B cell (primary cell): Measurements from ENCODE around the gene DISP3. TPM values are rescaled to one million over a fixed set of nuclear protein-coding genes. Genes with fewer than 3 reads are reported as not detected.

Source experiments
- ATAC-seq: fragments of 200-7000 bp; cut with Tn5 transposase; one replicate; pipeline ENCODE4 v1.10.0; 2021; ENCODE audit warnings: low read depth, mild to moderate bottlenecking, moderate number of reproducible peaks, moderate library complexity
- CTCF ChIA-PET: fragments of 350-600 bp; sonication (Branson Sonifier 250); formaldehyde crosslinking; loops from one replicate; lab custom pipeline; 2021; ENCODE audit warnings: antibody characterized with exemption, inconsistent platforms; lab: Charles Lee
- POLR2A ChIA-PET: fragments of 350-600 bp; sonication (Branson Sonifier 250); formaldehyde crosslinking; loops from one replicate; lab custom pipeline; 2021; ENCODE audit warnings: antibody characterized with exemption; lab: Charles Lee
- DNase-seq: peaks from one replicate; pipeline ENCODE4 v3.0.0; 2013
- H2AFZ ChIP-seq: 2 replicates; pipeline ENCODE4 v1.6.1; 2012; ENCODE audit warnings: mild to moderate bottlenecking, low read depth, low read length; ENCODE audit not compliant: insufficient read depth, poor library complexity, severe bottlenecking
- H3K27ac ChIP-seq, 2 donors: 1 replicate in 1 of 2; 2 replicates in 1 of 2; pipeline ENCODE4 v1.5.1; 2012 to 2013; ENCODE audit warnings: low read length in 2 of 2, mild to moderate bottlenecking in 2 of 2, moderate library complexity in 1 of 2
- H3K27me3 ChIP-seq, 4 experiments: fragments of 200-600 bp in 1 of 4; sonication (generic) in 1 of 4; replicated peaks in 1 of 4; 1 replicate in 2 of 4; 2 replicates in 2 of 4; pipeline versions ENCODE4 v1.6.1 to v1.7.0; 2013 to 2016; ENCODE audit warnings: low read length in 3 of 4, mild to moderate bottlenecking in 2 of 4, mixed read lengths in 1 of 4, moderate library complexity in 1 of 4; ENCODE audit not compliant: insufficient read depth in 4 of 4, control insufficient read depth in 3 of 4; ENCODE audit errors: control extremely low read depth in 1 of 4
- H3K36me3 ChIP-seq, 2 experiments: replicated peaks in 1 of 2; 1 replicate in 1 of 2; 2 replicates in 1 of 2; pipeline versions ENCODE4 v1.6.1 to v1.7.1; 2013; ENCODE audit warnings: low read length in 1 of 2; ENCODE audit not compliant: insufficient read depth in 2 of 2, control insufficient read depth in 1 of 2; ENCODE audit errors: control extremely low read depth in 1 of 2, extremely low read depth in 1 of 2
- H3K4me1 ChIP-seq, 2 donors: fragments of 200-600 bp in 1 of 2; sonication (generic) in 1 of 2; 1 replicate in 1 of 2; 2 replicates in 1 of 2; pipeline versions ENCODE4 v1.5.1 to v1.6.1; 2013 to 2017; ENCODE audit warnings: low read length in 2 of 2; ENCODE audit not compliant: control insufficient read depth in 2 of 2, insufficient read depth in 2 of 2
- H3K4me2 ChIP-seq: replicated peaks from 2 replicates; pipeline ENCODE3; 2012; ENCODE audit warnings: mild to moderate bottlenecking, low read depth, low read length; ENCODE audit not compliant: poor library complexity, severe bottlenecking
- H3K4me3 ChIP-seq, 5 experiments: fragments of 200-600 bp in 1 of 5; sonication (generic) in 1 of 5; 1 replicate in 3 of 5; 2 replicates in 2 of 5; pipeline versions ENCODE4 v1.5.1 to v1.7.0; 2011 to 2016; ENCODE audit warnings: low read length in 4 of 5, mild to moderate bottlenecking in 4 of 5, low read depth in 2 of 5, control low read depth in 1 of 5, moderate library complexity in 1 of 5; ENCODE audit not compliant: insufficient read depth in 1 of 5; ENCODE audit errors: control extremely low read depth in 1 of 5, extremely low read depth in 1 of 5
- H3K79me2 ChIP-seq: fragments of 200-600 bp; sonication (generic); one replicate; pipeline ENCODE4 v1.6.0; 2016; ENCODE audit warnings: low read length; ENCODE audit not compliant: control insufficient read depth, insufficient read depth
- H3K9ac ChIP-seq: fragments of 200-600 bp; sonication (generic); 2 replicates; pipeline ENCODE4 v1.6.1; 2017; ENCODE audit warnings: mild to moderate bottlenecking, low read length, moderate library complexity
- H3K9me3 ChIP-seq, 3 donors: one replicate each; pipeline versions ENCODE4 v1.6.1 to v1.7.1; 2013; ENCODE audit warnings: low read length in 2 of 3; ENCODE audit not compliant: control insufficient read depth in 2 of 3, insufficient read depth in 1 of 3; ENCODE audit errors: control extremely low read depth in 1 of 3
- H4K20me1 ChIP-seq: 2 replicates; pipeline ENCODE4 v1.6.0; 2012; ENCODE audit warnings: mild to moderate bottlenecking, low read length; ENCODE audit not compliant: insufficient read depth, control insufficient read depth, poor library complexity, severe bottlenecking
- H3K27ac Mint-ChIP-seq: one replicate; pipeline ENCODE4 v1.8.0; 2021; ENCODE audit warnings: mixed read lengths
- H3K27me3 Mint-ChIP-seq: one replicate; pipeline ENCODE4 v1.8.0; 2021; ENCODE audit warnings: mixed read lengths
- H3K4me1 Mint-ChIP-seq: one replicate; pipeline ENCODE4 v1.8.0; 2021; ENCODE audit warnings: mixed read lengths
- H3K4me3 Mint-ChIP-seq: one replicate; pipeline ENCODE4 v1.8.0; 2021; ENCODE audit warnings: mixed read lengths
- H3K9me3 Mint-ChIP-seq: one replicate; pipeline ENCODE4 v1.8.0; 2022; ENCODE audit warnings: mixed read lengths; ENCODE audit not compliant: insufficient read depth
- EZH2 ChIP-seq: IDR thresholded peaks from 2 replicates; pipeline ENCODE4 v1.6.1; 2012; ENCODE audit warnings: borderline replicate concordance, low read depth, mild to moderate bottlenecking, moderate library complexity, low read length; ENCODE audit not compliant: insufficient read depth, poor library complexity, severe bottlenecking
- WGBS: methylation state at CpG from one replicate; pipeline ENCODE4 v1.1.5; 2013; ENCODE audit warnings: missing lambda C conversion rate; ENCODE audit not compliant: insufficient coverage; 5-methylcytosine and 5-hydroxymethylcytosine counted together
- intact Hi-C: fragments of 100-400 bp; cut with micrococcal nuclease; formaldehyde crosslinking; loops from one replicate; pipeline ENCODE4 v1.10.0; 2022
- polyA plus RNA-seq: library from polyadenylated mRNA; depleted of rRNA; stranded (reverse); fragments of >200 nt; gene quantifications from 2 replicates; pipeline ENCODE4 v1.2.3, GENCODE V29; 2012
- total RNA-seq, 2 donors: library from RNA; stranded (reverse); fragments of 120-200 nt in 1 of 2; gene quantifications; 1 replicate in 1 of 2; 2 replicates in 1 of 2; pipeline versions ENCODE4 v1.2.3 to v1.2.4, GENCODE V29; 2013 to 2022
- TF ChIP-seq, protein P1 (sequence below): fragments of 200-600 bp; IDR thresholded peaks from one replicate; pipeline ENCODE4 v1.8.0; 2022; ENCODE audit warnings: antibody characterized with exemption, mild to moderate bottlenecking

The DISP3 gene
- total and polyA plus RNA-seq, 2 donors (not counting 1 experiment from before 2014, with no cell fraction given), result 0.25 to 1.6 TPM

DNA sequence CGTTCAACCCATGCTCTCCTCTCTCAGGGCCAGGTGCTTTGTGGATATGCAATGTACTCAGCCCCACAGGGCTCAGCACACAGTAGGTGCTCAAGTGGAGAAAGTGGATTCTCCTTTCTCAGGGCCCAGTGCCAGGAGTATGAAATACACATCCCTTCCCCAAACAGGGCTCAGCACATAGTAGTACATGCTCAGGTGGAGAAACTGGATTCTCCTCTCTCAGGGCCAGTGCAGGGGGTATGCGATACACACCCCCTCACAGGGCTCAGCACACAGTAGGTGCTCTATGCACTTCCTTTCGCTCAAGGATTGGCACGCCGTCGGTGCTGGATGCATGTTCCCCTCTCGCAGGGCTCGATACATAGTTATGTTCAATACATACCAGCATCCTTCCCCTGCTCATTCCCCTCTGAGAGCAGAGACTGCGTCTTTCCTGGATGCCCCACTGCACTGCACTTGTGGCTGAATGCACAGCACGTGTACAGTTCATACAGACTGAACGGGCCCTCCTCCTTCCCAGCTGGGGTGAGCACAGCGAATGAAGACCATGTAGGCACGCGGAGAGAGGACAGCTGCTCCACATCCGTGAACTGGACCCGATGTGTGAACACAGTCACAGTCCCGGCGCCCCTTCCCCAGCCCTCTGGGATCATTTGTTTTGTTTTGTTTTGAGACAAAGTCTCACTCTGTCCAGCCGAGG lies 16.6 kb upstream of the DISP3 start:
- Histone ChIP-seq H3K36me3 (no peaks in the 10 kb centered on the region), H3K27me3 (peaks cover 0 to 11% (median 2%) of the 10 kb centered on the region in 4 experiments), H3K9ac (no peak overlapping the region), H3K4me3 (no peak overlapping the region), H3K27ac (no peak overlapping the region), H2AFZ (no peak overlapping the region), H3K4me2 (no peak overlapping the region), H3K4me1 (no peaks in the 10 kb centered on the region), H3K79me2 (no peaks in the 10 kb centered on the region), H4K20me1 (no peaks in the 10 kb centered on the region), H3K9me3 (no peaks in the 10 kb centered on the region)
- ATAC-seq (no peak), DNase-seq (no peak)
- ChIA-PET CTCF (no interaction called here), POLR2A (no interaction called here)
- Mint-ChIP-seq H3K4me3 (no peak overlapping the region), H3K4me1 (no peaks in the 10 kb centered on the region), H3K27ac (no peak overlapping the region), H3K9me3 (no peaks in the 10 kb centered on the region), H3K27me3 (peaks cover 42% of the 10 kb centered on the region)
- 74% methylated on average over 16 of the region's 19 CpGs for WGBS
- TF ChIP-seq, protein P1, sequence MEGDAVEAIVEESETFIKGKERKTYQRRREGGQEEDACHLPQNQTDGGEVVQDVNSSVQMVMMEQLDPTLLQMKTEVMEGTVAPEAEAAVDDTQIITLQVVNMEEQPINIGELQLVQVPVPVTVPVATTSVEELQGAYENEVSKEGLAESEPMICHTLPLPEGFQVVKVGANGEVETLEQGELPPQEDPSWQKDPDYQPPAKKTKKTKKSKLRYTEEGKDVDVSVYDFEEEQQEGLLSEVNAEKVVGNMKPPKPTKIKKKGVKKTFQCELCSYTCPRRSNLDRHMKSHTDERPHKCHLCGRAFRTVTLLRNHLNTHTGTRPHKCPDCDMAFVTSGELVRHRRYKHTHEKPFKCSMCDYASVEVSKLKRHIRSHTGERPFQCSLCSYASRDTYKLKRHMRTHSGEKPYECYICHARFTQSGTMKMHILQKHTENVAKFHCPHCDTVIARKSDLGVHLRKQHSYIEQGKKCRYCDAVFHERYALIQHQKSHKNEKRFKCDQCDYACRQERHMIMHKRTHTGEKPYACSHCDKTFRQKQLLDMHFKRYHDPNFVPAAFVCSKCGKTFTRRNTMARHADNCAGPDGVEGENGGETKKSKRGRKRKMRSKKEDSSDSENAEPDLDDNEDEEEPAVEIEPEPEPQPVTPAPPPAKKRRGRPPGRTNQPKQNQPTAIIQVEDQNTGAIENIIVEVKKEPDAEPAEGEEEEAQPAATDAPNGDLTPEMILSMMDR, result no peak
- TF ChIP-seq EZH2, result no peak
- intact Hi-C loops, result no loop called here

DNA sequence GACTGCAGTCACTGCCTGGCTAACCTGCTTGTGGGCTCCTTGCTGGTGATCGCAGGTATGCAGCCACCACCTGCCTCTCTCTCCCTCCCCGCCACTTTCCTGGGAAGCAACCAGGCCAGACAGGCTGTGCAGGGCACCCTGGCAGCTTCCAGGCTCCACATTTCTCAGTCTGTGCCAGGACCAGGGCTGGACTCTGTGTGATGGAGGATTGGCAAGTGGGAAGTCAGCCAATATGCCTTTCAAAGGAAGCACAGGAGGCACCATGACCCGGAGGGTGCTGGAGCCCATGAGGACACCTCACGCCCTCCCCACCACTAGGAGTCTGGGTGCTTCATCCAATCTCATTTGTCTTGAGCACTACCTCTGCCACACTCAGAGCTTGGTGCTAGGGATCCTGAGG lies 15.8 kb upstream of the DISP3 start:
- H3K27me3 Mint-ChIP-seq, result peaks cover 40% of the 10 kb centered on the region
- Histone ChIP-seq H3K9ac (no peak overlapping the region), H3K79me2 (no peaks in the 10 kb centered on the region), H3K27ac (no peak overlapping the region), H4K20me1 (no peaks in the 10 kb centered on the region), H3K9me3 (no peaks in the 10 kb centered on the region), H3K27me3 (peaks cover 0 to 11% (median 2%) of the 10 kb centered on the region in 4 experiments), H3K4me1 (no peaks in the 10 kb centered on the region), H3K4me3 (no peak overlapping the region), H3K36me3 (no peaks in the 10 kb centered on the region), H2AFZ (no peak overlapping the region), H3K4me2 (no peak overlapping the region)
- no peak for ATAC-seq
- POLR2A ChIA-PET, result no interaction called here
- no peak for TF ChIP-seq EZH2
- TF ChIP-seq, protein P1, result no peak
- H3K27ac Mint-ChIP-seq, result no peak overlapping the region
- no peak for DNase-seq
- H3K4me1 Mint-ChIP-seq, result no peaks in the 10 kb centered on the region
- intact Hi-C loops, result no loop called here
- CTCF ChIA-PET, result no interaction called here
- 75% methylated on average over 4 of the region's 4 CpGs for WGBS
- H3K4me3 Mint-ChIP-seq, result no peak overlapping the region
- no peaks in the 10 kb centered on the region for H3K9me3 Mint-ChIP-seq
